Activated CD4-positive, alpha-beta T cell treated with anti-CD3 and anti-CD28 coated beads, Interleukin-2, amount 10 ng/mL, durations not matched to agents 24 days and 14 days (primary cell): ENCODE data around the gene ABCC12. TPM values are rescaled to one million over a fixed set of nuclear protein-coding genes. Genes with fewer than 3 reads are reported as not detected.

ENCODE experiments used
- DNase-seq: peaks from one replicate; pipeline ENCODE4 v3.0.0; 2022
- H3K27ac Mint-ChIP-seq: one replicate; pipeline ENCODE4 v1.8.0; 2022; ENCODE audit warnings: mild to moderate bottlenecking, mixed read lengths
- H3K27me3 Mint-ChIP-seq: one replicate; pipeline ENCODE4 v1.8.0; 2022; ENCODE audit warnings: mixed read lengths
- H3K36me3 Mint-ChIP-seq: one replicate; pipeline ENCODE4 v1.8.0; 2022; ENCODE audit warnings: low read depth, mild to moderate bottlenecking, mixed read lengths
- H3K4me1 Mint-ChIP-seq: one replicate; pipeline ENCODE4 v1.8.0; 2021; ENCODE audit warnings: mixed read lengths
- H3K4me3 Mint-ChIP-seq: one replicate; pipeline ENCODE4 v1.8.0; 2022; ENCODE audit warnings: mild to moderate bottlenecking, moderate library complexity, mixed read lengths
- H3K9me3 Mint-ChIP-seq: one replicate; pipeline ENCODE4 v1.8.0; 2021; ENCODE audit warnings: mixed read lengths
- intact Hi-C: fragments of 100-400 bp; cut with micrococcal nuclease; formaldehyde crosslinking; loops from one replicate; pipeline ENCODE4 v1.15.1; 2023
- total RNA-seq: library from RNA; stranded (reverse); gene quantifications from 2 replicates; pipeline ENCODE4 v1.2.3, GENCODE V29; 2022

The ABCC12 gene
- total RNA-seq, 1 donor from 2014 or later: not detected

GRCh38 chr16:48115299-48115698 lies 40.5 kb downstream of the ABCC12 start:
- H3K27me3 Mint-ChIP-seq: peaks cover 2% of the 10 kb centered on the region
- no peaks in the 10 kb centered on the region for H3K9me3 Mint-ChIP-seq
- intact Hi-C loops: no loop called here
- no peak overlapping the region for H3K27ac Mint-ChIP-seq
- H3K4me1 Mint-ChIP-seq: peaks cover 4% of the 10 kb centered on the region
- no peaks in the 10 kb centered on the region for H3K36me3 Mint-ChIP-seq
- no peak overlapping the region for H3K4me3 Mint-ChIP-seq
- no peak for DNase-seq

DNA sequence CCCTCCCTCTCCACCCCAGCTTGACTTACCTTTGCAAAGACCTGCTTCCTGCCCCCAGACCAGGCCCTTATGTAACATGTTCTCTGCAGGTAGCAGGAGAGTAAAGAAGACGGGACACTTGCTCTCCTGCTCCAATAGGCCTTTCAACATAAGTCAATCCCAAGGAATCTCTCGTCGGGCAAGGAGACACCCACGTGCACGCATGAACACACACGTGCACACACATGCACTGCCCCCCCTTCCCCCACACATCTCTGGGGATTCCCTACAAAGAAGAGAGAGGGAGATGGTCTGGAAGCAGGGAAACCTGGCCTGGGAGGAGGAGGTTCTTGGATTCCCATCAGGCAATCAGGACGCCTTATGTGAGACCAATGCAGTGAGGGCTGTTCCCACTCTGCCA lies 41.4 kb downstream of the ABCC12 start:
- Mint-ChIP-seq H3K27ac (no peak overlapping the region), H3K4me3 (no peak overlapping the region), H3K27me3 (peaks cover 2% of the 10 kb centered on the region), H3K36me3 (no peaks in the 10 kb centered on the region), H3K4me1 (peaks cover 4% of the 10 kb centered on the region), H3K9me3 (no peaks in the 10 kb centered on the region)
- no peak for DNase-seq
- intact Hi-C loops: no loop called here

GRCh38 chr16:48113471-48113870 lies 42.3 kb downstream of the ABCC12 start:
- intact Hi-C loops: no loop called here
- DNase-seq: no peak
- H3K4me3 Mint-ChIP-seq: no peak overlapping the region
- H3K36me3 Mint-ChIP-seq: no peaks in the 10 kb centered on the region
- peaks cover 2% of the 10 kb centered on the region for H3K27me3 Mint-ChIP-seq
- H3K4me1 Mint-ChIP-seq: no peaks in the 10 kb centered on the region
- H3K9me3 Mint-ChIP-seq: no peaks in the 10 kb centered on the region
- no peak overlapping the region for H3K27ac Mint-ChIP-seq

DNA sequence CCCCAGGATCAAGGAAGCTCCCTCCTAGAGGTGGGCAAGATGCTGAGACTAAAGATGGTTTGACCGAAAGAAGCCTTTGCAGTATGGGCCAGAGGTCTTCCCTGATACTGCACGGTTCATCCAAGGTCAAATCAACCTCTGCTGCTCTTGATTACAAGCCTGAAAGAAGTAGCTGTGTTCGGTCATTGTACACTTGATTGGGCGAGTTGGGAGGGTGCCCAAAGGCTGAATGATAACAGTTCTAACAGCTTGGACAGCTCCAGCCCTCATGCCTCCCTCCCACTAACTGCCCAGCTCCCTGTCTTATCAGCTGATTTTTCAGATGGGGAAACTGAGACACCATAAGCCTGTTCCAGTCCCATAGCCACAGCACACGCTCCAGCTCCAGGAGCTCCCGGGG lies 42.8 kb downstream of the ABCC12 start:
- intact Hi-C loops: no loop called here
- no peaks in the 10 kb centered on the region for H3K9me3 Mint-ChIP-seq
- no peaks in the 10 kb centered on the region for H3K4me1 Mint-ChIP-seq

GRCh38 chr16:48112600-48112999 lies 43.2 kb downstream of the ABCC12 start:
- DNase-seq: no peak
- H3K27me3 Mint-ChIP-seq: peaks cover 2% of the 10 kb centered on the region
- intact Hi-C loops: no loop called here
- H3K27ac Mint-ChIP-seq: no peak overlapping the region
- H3K4me3 Mint-ChIP-seq: no peak overlapping the region
- H3K4me1 Mint-ChIP-seq: no peaks in the 10 kb centered on the region
- no peaks in the 10 kb centered on the region for H3K36me3 Mint-ChIP-seq
- H3K9me3 Mint-ChIP-seq: no peaks in the 10 kb centered on the region

More for the DNA sequence above, 42.8 kb downstream of the ABCC12 start:
- DNase-seq: no peak
- H3K27me3 Mint-ChIP-seq: peaks cover 2% of the 10 kb centered on the region
- H3K27ac Mint-ChIP-seq: no peak overlapping the region
- no peak overlapping the region for H3K4me3 Mint-ChIP-seq
- no peaks in the 10 kb centered on the region for H3K36me3 Mint-ChIP-seq

DNA sequence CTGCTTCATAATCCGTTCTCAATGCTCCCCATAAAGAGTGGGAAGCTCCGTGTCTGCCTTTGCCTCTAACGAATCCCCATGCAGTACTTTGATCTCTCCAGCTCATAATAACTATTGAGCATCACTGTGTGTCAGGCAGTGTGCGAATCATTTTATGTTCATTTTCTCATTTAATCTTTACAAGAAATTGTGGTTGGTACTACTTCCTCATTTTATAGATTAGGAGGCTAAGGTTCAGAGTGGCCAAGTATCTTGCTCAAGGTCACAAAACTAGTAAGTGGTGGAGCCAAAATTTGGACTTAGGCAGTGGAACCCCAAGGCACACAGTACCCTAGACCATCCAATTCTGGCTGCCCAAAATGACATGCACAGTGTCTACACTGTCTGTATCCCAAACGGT lies 44.8 kb downstream of the ABCC12 start:
- DNase-seq: no peak
- H3K9me3 Mint-ChIP-seq: no peaks in the 10 kb centered on the region
- H3K4me1 Mint-ChIP-seq: no peaks in the 10 kb centered on the region
- no peaks in the 10 kb centered on the region for H3K36me3 Mint-ChIP-seq
- peaks cover 2% of the 10 kb centered on the region for H3K27me3 Mint-ChIP-seq
- intact Hi-C loops: no loop called here
- no peak overlapping the region for H3K4me3 Mint-ChIP-seq
- no peak overlapping the region for H3K27ac Mint-ChIP-seq

- DNase-seq: no peak
- H3K4me3 Mint-ChIP-seq: no peak overlapping the region
- no peaks in the 10 kb centered on the region for H3K4me1 Mint-ChIP-seq
- no peak overlapping the region for H3K27ac Mint-ChIP-seq
- H3K36me3 Mint-ChIP-seq: no peaks in the 10 kb centered on the region
- no peaks in the 10 kb centered on the region for H3K9me3 Mint-ChIP-seq
- H3K27me3 Mint-ChIP-seq: peaks cover 2% of the 10 kb centered on the region
- intact Hi-C loops: no loop called here
Measured at GRCh38 chr16:48110000-48110399, 45.8 kb downstream of the ABCC12 start.

- Mint-ChIP-seq H3K4me3 (no peak overlapping the region), H3K27ac (no peak overlapping the region), H3K9me3 (no peaks in the 10 kb centered on the region), H3K4me1 (no peaks in the 10 kb centered on the region), H3K27me3 (peaks cover 2% of the 10 kb centered on the region), H3K36me3 (no peaks in the 10 kb centered on the region)
- intact Hi-C loops: no loop called here
- no peak for DNase-seq
Measured at GRCh38 chr16:48109475-48109874, 46.3 kb downstream of the ABCC12 start.

- Mint-ChIP-seq H3K9me3 (no peaks in the 10 kb centered on the region), H3K36me3 (no peaks in the 10 kb centered on the region), H3K4me1 (peaks cover 4% of the 10 kb centered on the region), H3K4me3 (no peak overlapping the region), H3K27ac (no peak overlapping the region), H3K27me3 (peaks cover 9% of the 10 kb centered on the region)
- intact Hi-C loops: no loop called here
- DNase-seq: no peak
Measured at GRCh38 chr16:48106446-48106845, 49.3 kb downstream of the ABCC12 start.

Other genes starting within 250 kb of the ABCC12 start
- gene LONP2, start 88.3 kb upstream of the ABCC12 start, total RNA-seq: 57.3 and 58.9 TPM in 2 replicates
- gene ABCC11, start 91.5 kb upstream of the ABCC12 start, total RNA-seq: 0.12 TPM in 1 of 2 replicates, not detected in the other
- 13.5 and 15.1 TPM in 2 replicates for gene SIAH1, start 229.4 kb upstream of the ABCC12 start, total RNA-seq